Measurements from ENCODE around the gene FMNL3. TPM values are rescaled to one million over a fixed set of nuclear protein-coding genes. Genes with fewer than 3 reads are reported as not detected.

FMNL3 gene
- total RNA-seq, 1 donor from 2014 or later = 84.3 TPM

- ATAC-seq (ENCODE audit: low read depth) = no peak
- Mint-ChIP-seq H3K4me1 (peaks cover 2% of the 10 kb centered on the region), H3K4me3 (no peak overlapping the region), H3K27me3 (no peaks in the 10 kb centered on the region), H3K27ac (no peak overlapping the region), H3K36me3 (ENCODE audit: low read depth) (no peaks in the 10 kb centered on the region), H3K9me3 (no peaks in the 10 kb centered on the region)
- ChIA-PET CTCF (interaction anchor here (0.6 to 1.7 kb wide), 2 partner anchors 8 to 301 kb away, joined by 3 to 5 read pairs; partner anchors contain the start of gene PRPF40B), POLR2A (interaction anchor here (0.8 kb wide), 1 partner anchor 75 kb away, joined by 3 read pairs; no protein-coding TSS in a partner anchor)
- TF ChIP-seq CTCF (IDR thresholded peaks at IDR 0.05) = no peak
- intact Hi-C loops (cut with micrococcal nuclease) = no loop called here
- DNase-seq = no peak
These were observed 75.8 kb downstream of the FMNL3 start for GRCh38 chr12:49631336-49631907.

- POLR2A ChIA-PET = interaction anchor here (1.5 kb wide), 1 partner anchor 13 kb away, joined by 3 read pairs; no protein-coding TSS in a partner anchor
- CTCF ChIA-PET = interaction anchor here (1.0 kb wide), 1 partner anchor 34 kb away, joined by 3 read pairs; no protein-coding TSS in a partner anchor
- Mint-ChIP-seq H3K4me3 (no peak overlapping the region), H3K27me3 (no peaks in the 10 kb centered on the region), H3K4me1 (peaks cover 5% of the 10 kb centered on the region), H3K9me3 (no peaks in the 10 kb centered on the region), H3K36me3 (ENCODE audit: low read depth) (no peaks in the 10 kb centered on the region), H3K27ac (no peak overlapping the region)
- no peak for ATAC-seq (ENCODE audit: low read depth)
- no peak for DNase-seq
- intact Hi-C loops (cut with micrococcal nuclease) = no loop called here
- no peak for TF ChIP-seq CTCF (IDR thresholded peaks at IDR 0.05)
These were observed 79.3 kb downstream of the FMNL3 start for GRCh38 chr12:49627752-49628360.

GRCh38 chr12:49626836-49627235, 80.4 kb downstream of the FMNL3 start:
- ChIA-PET POLR2A (interaction anchor here (1.5 kb wide), 1 partner anchor 12 kb away, joined by 3 read pairs; no protein-coding TSS in a partner anchor), CTCF (no interaction called here)
- Mint-ChIP-seq H3K36me3 (ENCODE audit: low read depth) (no peaks in the 10 kb centered on the region), H3K27ac (no peak overlapping the region), H3K9me3 (no peaks in the 10 kb centered on the region), H3K4me1 (peaks cover 14% of the 10 kb centered on the region), H3K27me3 (no peaks in the 10 kb centered on the region), H3K4me3 (no peak overlapping the region)
- no peak for ATAC-seq (ENCODE audit: low read depth)
- no peak for DNase-seq
- no peak for TF ChIP-seq CTCF (IDR thresholded peaks at IDR 0.05)
- intact Hi-C loops (cut with micrococcal nuclease) = no loop called here

GRCh38 chr12:49626169-49626835, 80.9 kb downstream of the FMNL3 start:
- Mint-ChIP-seq H3K27me3 (no peaks in the 10 kb centered on the region), H3K4me1 (peaks cover 19% of the 10 kb centered on the region), H3K36me3 (ENCODE audit: low read depth) (no peaks in the 10 kb centered on the region), H3K9me3 (no peaks in the 10 kb centered on the region), H3K27ac (no peak overlapping the region), H3K4me3 (no peak overlapping the region)
- POLR2A ChIA-PET = interaction anchor here (0.7 to 1.5 kb wide), 3 partner anchors 12 to 1612 kb away, joined by 3 to 6 read pairs (median 3); no protein-coding TSS in a partner anchor
- DNase-seq (no peak), ATAC-seq (ENCODE audit: low read depth) (no peak)
- CTCF ChIA-PET = interaction anchor here (1.0 to 1.3 kb wide), 2 partner anchors 10 to 12 kb away, joined by 3 to 5 read pairs; no protein-coding TSS in a partner anchor
- intact Hi-C loops (cut with micrococcal nuclease) = no loop called here
- no peak for TF ChIP-seq CTCF (IDR thresholded peaks at IDR 0.05)

All from activated B cell treated with CpG ODN at 0.5 μM for 24 hours (primary cell).